KMS-11 (cell line): ENCODE data around the gene AKTIP.
A peak's percentile ranks its signal among the peaks of the same experiment; 100 is the strongest.

ENCODE experiments used
- H2AFZ ChIP-seq: fragments of 200-600 bp; sonication (generic); 2 replicates; pipeline ENCODE4 v1.6.1; 2016; ENCODE audit warnings: antibody characterized with exemption, mixed run types, low read depth
- H3K27ac ChIP-seq: fragments of 200-600 bp; sonication (generic); 2 replicates; pipeline ENCODE4 v1.6.1; 2016; ENCODE audit warnings: mild to moderate bottlenecking, mixed run types
- H3K27me3 ChIP-seq: fragments of 200-600 bp; sonication (generic); 2 replicates; pipeline ENCODE4 v1.6.1; 2017; ENCODE audit warnings: mild to moderate bottlenecking, low read depth, mixed run types, moderate library complexity; ENCODE audit not compliant: insufficient read depth
- H3K36me3 ChIP-seq: fragments of 200-600 bp; sonication (generic); 2 replicates; pipeline ENCODE4 v1.6.1; 2017; ENCODE audit warnings: mild to moderate bottlenecking, mixed run types; ENCODE audit not compliant: insufficient read depth
- H3K4me1 ChIP-seq: fragments of 200-600 bp; sonication (generic); 2 replicates; pipeline ENCODE4 v1.6.1; 2016; ENCODE audit warnings: mild to moderate bottlenecking, low read depth, mixed run types; ENCODE audit not compliant: poor library complexity, severe bottlenecking
- H3K4me2 ChIP-seq: fragments of 200-600 bp; sonication (generic); 2 replicates; pipeline ENCODE4 v1.7.0; 2016; ENCODE audit warnings: mild to moderate bottlenecking, mixed run types
- H3K4me3 ChIP-seq: fragments of 200-600 bp; sonication (generic); IDR thresholded peaks from 2 replicates; pipeline ENCODE4 v1.6.1; 2017; ENCODE audit warnings: low read depth, low read length, mixed read lengths; ENCODE audit not compliant: insufficient read depth
- H3K79me2 ChIP-seq: fragments of 200-600 bp; sonication (generic); 2 replicates; pipeline ENCODE4 v1.6.1; 2016; ENCODE audit warnings: low read depth, mixed run types; ENCODE audit not compliant: insufficient read depth
- H3K9ac ChIP-seq: fragments of 200-600 bp; sonication (generic); 2 replicates; pipeline ENCODE4 v1.6.1; 2016; ENCODE audit warnings: mild to moderate bottlenecking, mixed run types
- H4K20me1 ChIP-seq: fragments of 200-600 bp; sonication (generic); 2 replicates; pipeline ENCODE4 v1.6.1; 2016; ENCODE audit warnings: mild to moderate bottlenecking, mixed run types; ENCODE audit not compliant: insufficient read depth
- CTCF ChIP-seq: fragments of 200-600 bp; sonication (generic); conservative IDR thresholded peaks from 2 replicates; pipeline ENCODE4 v1.6.1; 2017; ENCODE audit warnings: low read depth, mild to moderate bottlenecking, antibody characterized with exemption, low read length, moderate library complexity, mixed read lengths

AKTIP gene

DNA sequence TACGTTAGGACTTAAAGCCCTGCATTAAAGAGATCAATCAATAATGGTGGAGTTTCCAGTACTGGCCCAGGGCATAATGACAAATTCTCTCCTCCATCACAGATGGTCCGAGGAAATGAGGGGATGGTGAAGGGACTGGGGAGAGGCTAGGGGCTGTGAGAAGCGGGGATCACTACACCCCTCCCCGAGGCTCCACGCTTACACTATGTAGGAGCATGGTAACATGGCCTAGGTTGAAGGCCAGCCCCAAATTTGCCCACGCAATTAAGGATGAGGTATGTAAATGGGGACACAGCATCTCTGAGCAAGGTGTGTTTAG lies 8.0 kb upstream of the AKTIP start:
- H3K27ac ChIP-seq = no peak overlapping the region
- no peaks in the 10 kb centered on the region for H3K27me3 ChIP-seq
- peak overlapping the region; percentile 16; the same call in 1 of the 2 replicates for H2AFZ ChIP-seq
- no peak overlapping the region for H3K9ac ChIP-seq
- H4K20me1 ChIP-seq = no peaks in the 10 kb centered on the region
- H3K4me1 ChIP-seq = no peaks in the 10 kb centered on the region
- no peaks in the 10 kb centered on the region for H3K79me2 ChIP-seq
- H3K4me2 ChIP-seq = no peak overlapping the region
- no peaks in the 10 kb centered on the region for H3K36me3 ChIP-seq
- no peak for TF ChIP-seq CTCF
- H3K4me3 ChIP-seq = no peak overlapping the region

DNA sequence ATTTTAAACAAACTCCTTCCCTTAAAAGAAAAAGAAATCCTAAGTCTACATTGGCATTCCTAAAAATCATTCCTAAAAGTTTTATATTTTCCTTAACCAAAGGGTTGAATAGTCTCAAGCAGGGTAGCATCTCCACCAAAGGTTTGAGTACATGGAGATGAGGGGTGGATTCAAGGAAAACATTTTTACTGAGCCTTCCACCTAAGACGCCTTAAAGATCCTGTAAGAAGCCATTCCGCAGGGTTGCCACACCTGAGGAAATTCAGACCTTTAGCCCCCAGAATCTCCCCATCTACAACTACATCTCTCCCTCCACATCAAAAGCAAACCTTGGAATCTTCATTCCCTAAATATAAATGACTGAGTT lies 7.7 kb upstream of the AKTIP start:
- Histone ChIP-seq H3K36me3 (no peaks in the 10 kb centered on the region), H3K4me2 (no peak overlapping the region), H3K9ac (no peak overlapping the region), H3K4me3 (no peak overlapping the region), H3K27me3 (no peaks in the 10 kb centered on the region), H4K20me1 (no peaks in the 10 kb centered on the region), H3K4me1 (no peaks in the 10 kb centered on the region), H3K79me2 (no peaks in the 10 kb centered on the region), H3K27ac (no peak overlapping the region), H2AFZ (peak overlapping the region; percentile 16; the same call in 1 of the 2 replicates)
- peak; percentile 7; the same call in 1 of the 2 replicates for TF ChIP-seq CTCF

DNA sequence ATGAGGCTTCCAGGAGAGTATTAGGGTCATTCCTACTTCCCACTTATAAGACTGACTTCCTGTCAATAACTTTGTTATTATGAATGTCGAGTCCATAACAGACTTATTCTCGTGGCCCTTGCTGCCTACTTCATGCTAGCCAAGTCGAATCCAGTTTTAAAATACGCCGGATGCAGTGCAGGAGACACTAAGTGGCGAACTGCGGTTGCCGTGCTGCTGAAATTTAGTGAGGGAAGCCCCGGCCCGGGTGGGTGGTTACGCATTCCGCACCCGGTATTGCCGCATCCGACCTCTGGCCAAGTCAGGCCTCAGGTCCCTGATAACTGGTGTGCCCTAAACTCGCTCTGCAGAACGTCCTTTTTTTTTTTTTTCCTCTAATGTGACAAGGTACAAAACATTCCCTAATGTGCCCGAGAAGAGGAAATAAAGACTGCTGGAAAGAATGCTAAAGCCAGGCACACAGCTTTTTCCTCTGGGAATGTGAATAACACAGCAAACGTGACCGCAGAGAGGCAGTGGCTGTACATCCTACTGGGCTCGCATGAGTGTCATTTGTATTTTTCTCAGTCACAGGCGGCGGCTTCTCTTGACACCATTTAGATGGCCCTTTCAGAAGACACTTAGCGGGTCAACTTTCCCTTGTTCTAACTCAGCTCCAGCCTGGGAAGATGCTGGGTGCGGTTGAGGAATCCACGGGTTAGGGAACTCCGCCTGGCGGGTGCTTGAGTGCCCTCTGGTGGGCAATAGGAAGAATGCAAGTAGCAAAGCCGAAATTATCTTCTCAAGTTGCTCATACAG lies 7.1 kb upstream of the AKTIP start:
- Histone ChIP-seq H3K4me2 (no peak overlapping the region), H3K27me3 (no peaks in the 10 kb centered on the region), H3K36me3 (no peaks in the 10 kb centered on the region), H4K20me1 (no peaks in the 10 kb centered on the region), H3K4me3 (no peak overlapping the region), H3K4me1 (no peaks in the 10 kb centered on the region), H2AFZ (peak overlapping the region; percentile 20), H3K79me2 (no peaks in the 10 kb centered on the region), H3K9ac (no peak overlapping the region), H3K27ac (no peak overlapping the region)
- peak; percentile 91 for TF ChIP-seq CTCF

GRCh38 chr16:53507464-53508179 lies 4.6 kb upstream of the AKTIP start:
- TF ChIP-seq CTCF = no peak
- H3K27ac ChIP-seq = no peak overlapping the region
- H3K36me3 ChIP-seq = no peaks in the 10 kb centered on the region
- no peak overlapping the region for H3K9ac ChIP-seq
- H3K4me2 ChIP-seq = no peak overlapping the region
- no peaks in the 10 kb centered on the region for H3K79me2 ChIP-seq
- H2AFZ ChIP-seq = no peak overlapping the region
- no peak overlapping the region for H3K4me3 ChIP-seq
- no peaks in the 10 kb centered on the region for H4K20me1 ChIP-seq
- H3K27me3 ChIP-seq = no peaks in the 10 kb centered on the region
- H3K4me1 ChIP-seq = peaks cover 7% of the 10 kb centered on the region
